Endothelial cell (in vitro differentiated cells): ENCODE data around the gene PLGRKT. TPM values are rescaled to one million over a fixed set of nuclear protein-coding genes. Genes with fewer than 3 reads are reported as not detected.
"Not testable (repeated sequence)": the region's sequence is repeated elsewhere in the genome, so short reads cannot be mapped to it uniquely, and the experiment has no call there.

Source experiments
- DNase-seq: peaks from one replicate; pipeline ENCODE4 v3.0.0; 2021; ENCODE audit warnings: low spot score
- H3K27ac Mint-ChIP-seq: one replicate; pipeline ENCODE4 v1.8.0; 2021; ENCODE audit warnings: mixed read lengths, inconsistent platforms; ENCODE audit not compliant: unreplicated experiment
- H3K27me3 Mint-ChIP-seq: one replicate; pipeline ENCODE4 v1.8.0; 2021; ENCODE audit warnings: mild to moderate bottlenecking, moderate library complexity, mixed read lengths, inconsistent platforms; ENCODE audit not compliant: unreplicated experiment
- H3K36me3 Mint-ChIP-seq: one replicate; pipeline ENCODE4 v1.8.0; 2021; ENCODE audit warnings: mild to moderate bottlenecking, low read depth, mixed read lengths, inconsistent platforms; ENCODE audit not compliant: unreplicated experiment
- H3K4me1 Mint-ChIP-seq: one replicate; pipeline ENCODE4 v1.8.0; 2021; ENCODE audit warnings: mild to moderate bottlenecking, mixed read lengths, inconsistent platforms; ENCODE audit not compliant: unreplicated experiment
- H3K4me3 Mint-ChIP-seq: one replicate; pipeline ENCODE4 v1.8.0; 2021; ENCODE audit warnings: mild to moderate bottlenecking, mixed read lengths, inconsistent platforms; ENCODE audit not compliant: unreplicated experiment
- H3K9me3 Mint-ChIP-seq: one replicate; pipeline ENCODE4 v1.8.0; 2021; ENCODE audit warnings: mixed read lengths, inconsistent platforms; ENCODE audit not compliant: unreplicated experiment
- CTCF ChIP-seq: fragments of 200-600 bp; sonication (generic); IDR thresholded peaks from one replicate; pipeline ENCODE4 v1.5.0; 2021; ENCODE audit warnings: antibody characterized with exemption; ENCODE audit not compliant: unreplicated experiment
- total RNA-seq: library from RNA; stranded (reverse); fragmentation: NEBNext Ultra II Directional; extraction: Animal tissue kit (Norgen Biotek cat#: 25700); gene quantifications from one replicate; pipeline ENCODE4 v1.2.1, GENCODE V29; 2021; ENCODE audit not compliant: unreplicated experiment

Gene PLGRKT
- total RNA-seq, 1 donor from 2014 or later = 4.8 TPM

- no peak for TF ChIP-seq CTCF
- Mint-ChIP-seq H3K9me3 (no peaks in the 10 kb centered on the region), H3K4me3 (no peak overlapping the region), H3K36me3 (no peaks in the 10 kb centered on the region), H3K27me3 (peaks cover 1% of the 10 kb centered on the region), H3K4me1 (no peaks in the 10 kb centered on the region), H3K27ac (no peak overlapping the region)
- DNase-seq = no peak
Observed at GRCh38 chr9:5448016-5448415, 10.3 kb upstream of the PLGRKT start.

- Mint-ChIP-seq H3K36me3 (no peaks in the 10 kb centered on the region), H3K4me1 (no peaks in the 10 kb centered on the region), H3K27ac (no peak overlapping the region), H3K9me3 (no peaks in the 10 kb centered on the region), H3K4me3 (no peak overlapping the region), H3K27me3 (peaks cover 1% of the 10 kb centered on the region)
- DNase-seq = no peak
- no peak for TF ChIP-seq CTCF
Observed at GRCh38 chr9:5447337-5447736, 9.6 kb upstream of the PLGRKT start.

- Mint-ChIP-seq H3K27ac (no peak overlapping the region), H3K27me3 (peaks cover 1% of the 10 kb centered on the region), H3K9me3 (no peaks in the 10 kb centered on the region), H3K4me3 (no peak overlapping the region), H3K4me1 (no peaks in the 10 kb centered on the region), H3K36me3 (no peaks in the 10 kb centered on the region)
- DNase-seq = no peak
- TF ChIP-seq CTCF = no peak
Observed at GRCh38 chr9:5446451-5447236, 8.9 kb upstream of the PLGRKT start.

GRCh38 chr9:5445886-5446285, 8.2 kb upstream of the PLGRKT start:
- no peaks in the 10 kb centered on the region for H3K36me3 Mint-ChIP-seq
- no peak overlapping the region for H3K4me3 Mint-ChIP-seq
- H3K27ac Mint-ChIP-seq = no peak overlapping the region
- no peaks in the 10 kb centered on the region for H3K4me1 Mint-ChIP-seq
- TF ChIP-seq CTCF = no peak
- H3K9me3 Mint-ChIP-seq = no peaks in the 10 kb centered on the region
- no peak for DNase-seq
- H3K27me3 Mint-ChIP-seq = peaks cover 1% of the 10 kb centered on the region

- not testable (repeated sequence) for H3K4me1 Mint-ChIP-seq
Observed at GRCh38 chr9:5445096-5445495, 7.4 kb upstream of the PLGRKT start.

More at GRCh38 chr9:5445096-5445495, 7.4 kb upstream of the PLGRKT start:
- not testable (repeated sequence) for DNase-seq, H3K27ac Mint-ChIP-seq, H3K36me3 Mint-ChIP-seq, H3K27me3 Mint-ChIP-seq, H3K4me3 Mint-ChIP-seq, H3K9me3 Mint-ChIP-seq
